ENCODE measurements around the gene KCTD2. TPM values are rescaled to one million over a fixed set of nuclear protein-coding genes. Genes with fewer than 3 reads are reported as not detected.

The KCTD2 gene
- total and polyA plus RNA-seq, 9 of the 15 experiments (the other 6 are each of a cell fraction or from before 2014, with no cell fraction given): 1.7 to 32.9 (median 15.8) TPM

DNA sequence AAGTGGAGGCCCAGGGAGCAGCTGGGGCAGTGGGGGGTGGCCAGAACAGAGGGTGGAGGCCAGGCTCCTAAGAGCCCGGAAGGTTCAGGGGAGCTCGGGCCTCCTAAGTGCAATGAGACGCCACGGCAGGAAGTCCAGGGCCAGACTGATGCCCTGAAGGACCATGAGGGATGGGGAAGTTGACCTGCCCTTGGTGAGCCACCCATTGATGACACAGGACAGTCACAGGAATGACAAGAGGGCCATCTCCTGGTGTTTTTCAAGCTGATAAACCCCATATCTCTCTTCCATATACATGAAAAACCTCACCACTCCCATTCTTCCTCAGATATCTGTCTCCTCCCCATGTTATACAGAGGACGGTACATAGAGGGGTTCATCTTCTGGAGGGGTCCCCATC, 40.4 kb upstream of the KCTD2 start (continued):
- TF ChIP-seq, protein P1, sequence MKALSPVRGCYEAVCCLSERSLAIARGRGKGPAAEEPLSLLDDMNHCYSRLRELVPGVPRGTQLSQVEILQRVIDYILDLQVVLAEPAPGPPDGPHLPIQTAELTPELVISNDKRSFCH (CRISPR knock-in tag; IDR thresholded peaks at IDR 0.05): no peak
- TF ChIP-seq, protein P1 (tag; IDR thresholded peaks at IDR 0.05): 0 out of 2 replicates have a peak, but pooled peaks have one; percentile 27
- TF ChIP-seq RAD51 (IDR thresholded peaks at IDR 0.05; ENCODE audit: borderline replicate concordance, low read depth): no peak
- TF ChIP-seq XRCC5 (IDR thresholded peaks at IDR 0.05; ENCODE audit: low read depth, low read length): no peak
- 0 out of 2 replicates have a peak, but pooled peaks have one; percentile 16 for TF ChIP-seq HDAC2 (IDR thresholded peaks at IDR 0.05)
- no peak for TF ChIP-seq TOE1 (IDR thresholded peaks at IDR 0.05; ENCODE audit: borderline replicate concordance)
- TF ChIP-seq TOE1 (CRISPR knock-in tag; IDR thresholded peaks at IDR 0.05; ENCODE audit: borderline replicate concordance, low read depth): no peak
- 0 out of 2 replicates have a peak, but pooled peaks have one; percentile 12 for TF ChIP-seq MYC (IDR thresholded peaks at IDR 0.05; ENCODE audit: low read depth, low read length)
- no peak for TF ChIP-seq MYC (CRISPR knock-in tag; IDR thresholded peaks at IDR 0.05; ENCODE audit: borderline replicate concordance, low read depth)
- peak; percentile 22 to 88; a peak in 3 of 4 replicates for TF ChIP-seq RCOR1 (IDR thresholded peaks at IDR 0.05; ENCODE audit: borderline replicate concordance in 1 of 2, low read depth in 2 of 2, low read length in 2 of 2)
- peak; percentile 15; the same call in 1 of the 2 replicates for TF ChIP-seq CREM (IDR thresholded peaks at IDR 0.05; ENCODE audit: low read depth)
- no peak for TF ChIP-seq ZNF324 (CRISPR knock-in tag; IDR thresholded peaks at IDR 0.05)
- TF ChIP-seq MEIS2 (IDR thresholded peaks at IDR 0.05; ENCODE audit: partially characterized antibody): no peak
- TF ChIP-seq, protein P2, sequence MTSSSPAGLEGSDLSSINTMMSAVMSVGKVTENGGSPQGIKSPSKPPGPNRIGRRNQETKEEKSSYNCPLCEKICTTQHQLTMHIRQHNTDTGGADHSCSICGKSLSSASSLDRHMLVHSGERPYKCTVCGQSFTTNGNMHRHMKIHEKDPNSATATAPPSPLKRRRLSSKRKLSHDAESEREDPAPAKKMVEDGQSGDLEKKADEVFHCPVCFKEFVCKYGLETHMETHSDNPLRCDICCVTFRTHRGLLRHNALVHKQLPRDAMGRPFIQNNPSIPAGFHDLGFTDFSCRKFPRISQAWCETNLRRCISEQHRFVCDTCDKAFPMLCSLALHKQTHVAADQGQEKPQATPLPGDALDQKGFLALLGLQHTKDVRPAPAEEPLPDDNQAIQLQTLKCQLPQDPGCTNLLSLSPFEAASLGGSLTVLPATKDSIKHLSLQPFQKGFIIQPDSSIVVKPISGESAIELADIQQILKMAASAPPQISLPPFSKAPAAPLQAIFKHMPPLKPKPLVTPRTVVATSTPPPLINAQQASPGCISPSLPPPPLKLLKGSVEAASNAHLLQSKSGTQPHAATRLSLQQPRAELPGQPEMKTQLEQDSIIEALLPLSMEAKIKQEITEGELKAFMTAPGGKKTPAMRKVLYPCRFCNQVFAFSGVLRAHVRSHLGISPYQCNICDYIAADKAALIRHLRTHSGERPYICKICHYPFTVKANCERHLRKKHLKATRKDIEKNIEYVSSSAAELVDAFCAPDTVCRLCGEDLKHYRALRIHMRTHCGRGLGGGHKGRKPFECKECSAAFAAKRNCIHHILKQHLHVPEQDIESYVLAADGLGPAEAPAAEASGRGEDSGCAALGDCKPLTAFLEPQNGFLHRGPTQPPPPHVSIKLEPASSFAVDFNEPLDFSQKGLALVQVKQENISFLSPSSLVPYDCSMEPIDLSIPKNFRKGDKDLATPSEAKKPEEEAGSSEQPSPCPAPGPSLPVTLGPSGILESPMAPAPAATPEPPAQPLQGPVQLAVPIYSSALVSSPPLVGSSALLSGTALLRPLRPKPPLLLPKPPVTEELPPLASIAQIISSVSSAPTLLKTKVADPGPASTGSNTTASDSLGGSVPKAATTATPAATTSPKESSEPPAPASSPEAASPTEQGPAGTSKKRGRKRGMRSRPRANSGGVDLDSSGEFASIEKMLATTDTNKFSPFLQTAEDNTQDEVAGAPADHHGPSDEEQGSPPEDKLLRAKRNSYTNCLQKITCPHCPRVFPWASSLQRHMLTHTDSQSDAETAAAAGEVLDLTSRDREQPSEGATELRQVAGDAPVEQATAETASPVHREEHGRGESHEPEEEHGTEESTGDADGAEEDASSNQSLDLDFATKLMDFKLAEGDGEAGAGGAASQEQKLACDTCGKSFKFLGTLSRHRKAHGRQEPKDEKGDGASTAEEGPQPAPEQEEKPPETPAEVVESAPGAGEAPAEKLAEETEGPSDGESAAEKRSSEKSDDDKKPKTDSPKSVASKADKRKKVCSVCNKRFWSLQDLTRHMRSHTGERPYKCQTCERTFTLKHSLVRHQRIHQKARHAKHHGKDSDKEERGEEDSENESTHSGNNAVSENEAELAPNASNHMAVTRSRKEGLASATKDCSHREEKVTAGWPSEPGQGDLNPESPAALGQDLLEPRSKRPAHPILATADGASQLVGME (CRISPR knock-in tag; IDR thresholded peaks at IDR 0.05): peak; percentile 87
- TF ChIP-seq MECOM (CRISPR knock-in tag; IDR thresholded peaks at IDR 0.05): peak; percentile 66; the same call in 1 of the 2 replicates
- TF ChIP-seq CTCF (IDR thresholded peaks at IDR 0.05 in 2 of 3, conservative IDR thresholded peaks at IDR 0.05 in 1 of 3; ENCODE audit: insufficient read depth in 2 of 3, low read depth in 1 of 3, low read length in 3 of 3): peak; percentile 60 to 80 (median 61)
- no peak for TF ChIP-seq CEBPG (CRISPR knock-in tag; IDR thresholded peaks at IDR 0.05)
- TF ChIP-seq CEBPG (tag; conservative IDR thresholded peaks at IDR 0.05 in 1 of 2, IDR thresholded peaks at IDR 0.05 in 1 of 2): no peak
- peak; percentile 96 for TF ChIP-seq CTBP1 (IDR thresholded peaks at IDR 0.05; ENCODE audit: borderline replicate concordance)
- TF ChIP-seq TSC22D4 (tag; IDR thresholded peaks at IDR 0.05): no peak
- TF ChIP-seq CC2D1A (IDR thresholded peaks at IDR 0.05): peak; percentile 72
- TF ChIP-seq ZNF212 (CRISPR knock-in tag; IDR thresholded peaks at IDR 0.05): no peak
- TF ChIP-seq ETV1 (tag; conservative IDR thresholded peaks at IDR 0.05; ENCODE audit: low read depth): 0 out of 2 replicates have a peak, but pooled peaks have one; percentile 12
